ENCODE measurements around the gene FLAD1. TPM values are rescaled to one million over a fixed set of nuclear protein-coding genes. Genes with fewer than 3 reads are reported as not detected.

Gene FLAD1
- total RNA-seq, 1 donor from 2014 or later, result 51.5 TPM

GRCh38 chr1:155006601-155007101 lies 23.5 kb downstream of the FLAD1 start:
- Mint-ChIP-seq H3K27ac (ENCODE audit: unreplicated experiment) (peak overlapping the region; percentile 42), H3K36me3 (ENCODE audit: low read depth, unreplicated experiment) (peaks cover 6% of the 10 kb centered on the region), H3K9me3 (ENCODE audit: unreplicated experiment) (no peaks in the 10 kb centered on the region), H3K27me3 (ENCODE audit: low read depth, unreplicated experiment) (no peaks in the 10 kb centered on the region), H3K4me3 (ENCODE audit: unreplicated experiment) (no peak overlapping the region), H3K4me1 (ENCODE audit: low read depth, unreplicated experiment) (peaks cover 10% of the 10 kb centered on the region)
- H3K4me1 ChIP-seq (ENCODE audit: insufficient read depth, low read length), result peaks cover 15% of the 10 kb centered on the region
- H3K4me3 ChIP-seq (ENCODE audit: insufficient read depth, low read depth, low read length), result no peak overlapping the region
- no peak overlapping the region for H2AFZ ChIP-seq (ENCODE audit: low read depth, low read length)
- H3K27me3 ChIP-seq (ENCODE audit: insufficient read depth, low read length), result no peaks in the 10 kb centered on the region
- H3K27ac ChIP-seq (ENCODE audit: low read depth, low read length), result no peak overlapping the region
- no peaks in the 10 kb centered on the region for H3K9me3 ChIP-seq (ENCODE audit: insufficient read depth, low read depth, low read length)
- peaks cover 53% of the 10 kb centered on the region for H3K79me2 ChIP-seq (ENCODE audit: insufficient read depth, low read length)
- TF ChIP-seq CTCF (IDR thresholded peaks at IDR 0.05; ENCODE audit: insufficient read depth, low read depth, low read length), result no peak
- no peak for TF ChIP-seq EZH2 (IDR thresholded peaks at IDR 0.05; ENCODE audit: insufficient read depth, low read length)
- DNase-seq (ENCODE audit: low read depth) (no peak), FAIRE-seq (no peak)
- no peak overlapping the region for H3K4me2 ChIP-seq (ENCODE audit: low read length)
- H4K20me1 ChIP-seq (ENCODE audit: insufficient read depth, low read length), result peaks cover 45% of the 10 kb centered on the region
- no peaks in the 10 kb centered on the region for H3K36me3 ChIP-seq (ENCODE audit: insufficient read depth, low read length)
- H3K9ac ChIP-seq (ENCODE audit: low read length), result no peak overlapping the region

- Histone ChIP-seq H4K20me1 (ENCODE audit: insufficient read depth, low read length) (peaks cover 47% of the 10 kb centered on the region), H3K9ac (ENCODE audit: low read length) (no peak overlapping the region), H3K4me1 (ENCODE audit: insufficient read depth, low read length) (peaks cover 15% of the 10 kb centered on the region), H3K9me3 (ENCODE audit: insufficient read depth, low read depth, low read length) (no peaks in the 10 kb centered on the region), H3K36me3 (ENCODE audit: insufficient read depth, low read length) (no peaks in the 10 kb centered on the region), H2AFZ (ENCODE audit: low read depth, low read length) (no peak overlapping the region), H3K4me3 (ENCODE audit: insufficient read depth, low read depth, low read length) (no peak overlapping the region), H3K27me3 (ENCODE audit: insufficient read depth, low read length) (no peaks in the 10 kb centered on the region), H3K79me2 (ENCODE audit: insufficient read depth, low read length) (peaks cover 53% of the 10 kb centered on the region), H3K4me2 (ENCODE audit: low read length) (no peak overlapping the region), H3K27ac (ENCODE audit: low read depth, low read length) (no peak overlapping the region)
- H3K9me3 Mint-ChIP-seq (ENCODE audit: unreplicated experiment), result no peaks in the 10 kb centered on the region
- H3K27me3 Mint-ChIP-seq (ENCODE audit: low read depth, unreplicated experiment), result no peaks in the 10 kb centered on the region
- H3K27ac Mint-ChIP-seq (ENCODE audit: unreplicated experiment), result no peak overlapping the region
- TF ChIP-seq CTCF (IDR thresholded peaks at IDR 0.05; ENCODE audit: insufficient read depth, low read depth, low read length) (no peak), EZH2 (IDR thresholded peaks at IDR 0.05; ENCODE audit: insufficient read depth, low read length) (no peak)
- peaks cover 6% of the 10 kb centered on the region for H3K36me3 Mint-ChIP-seq (ENCODE audit: low read depth, unreplicated experiment)
- H3K4me3 Mint-ChIP-seq (ENCODE audit: unreplicated experiment), result no peak overlapping the region
- H3K4me1 Mint-ChIP-seq (ENCODE audit: low read depth, unreplicated experiment), result peaks cover 10% of the 10 kb centered on the region
- FAIRE-seq, result no peak
- no peak for DNase-seq (ENCODE audit: low read depth)
Measured at GRCh38 chr1:155007251-155007828, 24.2 kb downstream of the FLAD1 start.
